ENCODE results near the gene EEA1. TPM values are rescaled to one million over a fixed set of nuclear protein-coding genes. Genes with fewer than 3 reads are reported as not detected.

Gene EEA1
- total RNA-seq, 1 donor from 2014 or later = 11.6 TPM

DNA sequence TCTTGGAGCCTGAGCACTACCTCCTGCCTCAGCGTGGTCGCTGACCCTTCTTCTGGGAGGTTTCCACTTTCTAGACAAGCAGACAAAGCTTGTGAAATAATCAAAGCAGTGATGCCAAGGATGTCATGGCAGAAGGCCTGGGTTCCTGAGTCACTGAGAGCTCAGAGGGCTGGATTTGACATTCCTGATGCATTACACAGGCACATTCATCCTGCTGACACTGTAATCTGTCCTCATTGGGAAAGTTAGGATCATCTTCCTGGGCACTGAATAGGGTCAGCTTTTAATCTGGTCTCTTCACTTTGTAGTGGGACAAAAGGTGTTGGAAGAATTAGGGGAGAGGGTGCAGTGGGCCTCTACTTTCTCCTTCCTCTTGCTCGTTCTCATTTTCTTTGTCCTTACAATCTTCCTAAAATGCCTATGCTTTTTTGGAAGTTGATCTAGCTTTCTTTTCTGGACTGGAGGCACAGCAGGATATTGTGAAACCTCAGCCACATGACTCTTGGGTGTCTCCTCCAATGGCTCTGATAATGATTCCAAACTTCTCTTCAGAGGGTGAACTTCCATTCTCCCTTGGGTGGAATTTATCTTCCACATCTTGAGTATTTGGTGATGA, 29.6 kb downstream of the EEA1 start:
- TF ChIP-seq EZH2 (IDR thresholded peaks at IDR 0.05) (no peak), EZH2phosphoT487 (IDR thresholded peaks at IDR 0.05) (no peak)
- TF ChIP-seq, protein P1, sequence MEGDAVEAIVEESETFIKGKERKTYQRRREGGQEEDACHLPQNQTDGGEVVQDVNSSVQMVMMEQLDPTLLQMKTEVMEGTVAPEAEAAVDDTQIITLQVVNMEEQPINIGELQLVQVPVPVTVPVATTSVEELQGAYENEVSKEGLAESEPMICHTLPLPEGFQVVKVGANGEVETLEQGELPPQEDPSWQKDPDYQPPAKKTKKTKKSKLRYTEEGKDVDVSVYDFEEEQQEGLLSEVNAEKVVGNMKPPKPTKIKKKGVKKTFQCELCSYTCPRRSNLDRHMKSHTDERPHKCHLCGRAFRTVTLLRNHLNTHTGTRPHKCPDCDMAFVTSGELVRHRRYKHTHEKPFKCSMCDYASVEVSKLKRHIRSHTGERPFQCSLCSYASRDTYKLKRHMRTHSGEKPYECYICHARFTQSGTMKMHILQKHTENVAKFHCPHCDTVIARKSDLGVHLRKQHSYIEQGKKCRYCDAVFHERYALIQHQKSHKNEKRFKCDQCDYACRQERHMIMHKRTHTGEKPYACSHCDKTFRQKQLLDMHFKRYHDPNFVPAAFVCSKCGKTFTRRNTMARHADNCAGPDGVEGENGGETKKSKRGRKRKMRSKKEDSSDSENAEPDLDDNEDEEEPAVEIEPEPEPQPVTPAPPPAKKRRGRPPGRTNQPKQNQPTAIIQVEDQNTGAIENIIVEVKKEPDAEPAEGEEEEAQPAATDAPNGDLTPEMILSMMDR (IDR thresholded peaks at IDR 0.05) = no peak
- peaks cover 8% of the 10 kb centered on the region for H3K4me1 ChIP-seq
- Mint-ChIP-seq H3K4me1 (peaks cover 2% of the 10 kb centered on the region), H3K27ac (no peak overlapping the region), H3K36me3 (peaks cover 17% of the 10 kb centered on the region), H3K9me3 (peaks cover 16% of the 10 kb centered on the region), H3K4me3 (no peak overlapping the region), H3K27me3 (ENCODE audit: insufficient read depth, low read depth) (peaks cover 2% of the 10 kb centered on the region)
- H3K4me3 ChIP-seq = no peak overlapping the region
- no peaks in the 10 kb centered on the region for H3K9me3 ChIP-seq (ENCODE audit: low read depth)
- peaks cover 12% of the 10 kb centered on the region for H3K79me2 ChIP-seq (ENCODE audit: low read depth)
- peaks cover 10% of the 10 kb centered on the region for H3F3A ChIP-seq (ENCODE audit: low read depth)
- peak overlapping the region; percentile 20 for H3K27ac ChIP-seq
- no peaks in the 10 kb centered on the region for H4K20me1 ChIP-seq (ENCODE audit: low read depth)
- no peaks in the 10 kb centered on the region for H3K36me3 ChIP-seq
- DNase-seq (ENCODE audit: low spot score) = peak; percentile 34
- H3K27me3 ChIP-seq = no peaks in the 10 kb centered on the region
- H3K4me2 ChIP-seq = peak overlapping the region; percentile 2
- no peak overlapping the region for H3K9ac ChIP-seq
- no peak overlapping the region for H2AFZ ChIP-seq (replicated peaks)

DNA sequence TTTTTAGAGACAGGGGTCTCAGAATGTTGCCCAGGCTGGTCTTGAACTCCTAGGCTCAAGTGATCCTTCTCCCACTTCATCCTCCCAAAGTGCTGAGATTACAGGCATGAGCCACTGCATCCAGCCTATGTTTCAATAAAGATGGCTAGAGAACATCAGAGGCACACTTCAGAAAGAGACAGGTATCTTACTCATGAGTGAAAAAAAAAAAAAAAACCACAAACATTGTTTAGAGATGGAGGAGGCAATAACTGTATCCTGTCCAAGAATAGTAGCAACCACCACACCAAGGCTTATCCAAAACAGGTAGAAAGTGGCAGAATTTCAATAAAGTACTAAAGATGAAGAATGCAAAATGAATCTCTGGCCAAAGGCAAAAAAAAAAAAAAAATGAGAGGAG, 30.3 kb downstream of the EEA1 start:
- no peak for DNase-seq (ENCODE audit: low spot score)
- Histone ChIP-seq H4K20me1 (ENCODE audit: low read depth) (no peaks in the 10 kb centered on the region), H3K79me2 (ENCODE audit: low read depth) (peaks cover 9% of the 10 kb centered on the region), H3K27me3 (no peaks in the 10 kb centered on the region), H3K4me1 (peaks cover 15% of the 10 kb centered on the region), H3K4me2 (no peak overlapping the region), H3K9me3 (ENCODE audit: low read depth) (no peaks in the 10 kb centered on the region), H3K36me3 (no peaks in the 10 kb centered on the region), H3F3A (ENCODE audit: low read depth) (peaks cover 10% of the 10 kb centered on the region), H3K27ac (no peak overlapping the region), H2AFZ (replicated peaks) (no peak overlapping the region), H3K4me3 (no peak overlapping the region), H3K9ac (no peak overlapping the region)
- Mint-ChIP-seq H3K36me3 (peaks cover 16% of the 10 kb centered on the region), H3K27me3 (ENCODE audit: insufficient read depth, low read depth) (peaks cover 2% of the 10 kb centered on the region), H3K27ac (no peak overlapping the region), H3K9me3 (peaks cover 16% of the 10 kb centered on the region), H3K4me1 (peaks cover 2% of the 10 kb centered on the region), H3K4me3 (no peak overlapping the region)
- TF ChIP-seq, protein P1 (IDR thresholded peaks at IDR 0.05) = no peak
- TF ChIP-seq EZH2phosphoT487 (IDR thresholded peaks at IDR 0.05) (no peak), EZH2 (IDR thresholded peaks at IDR 0.05) (no peak)

DNA sequence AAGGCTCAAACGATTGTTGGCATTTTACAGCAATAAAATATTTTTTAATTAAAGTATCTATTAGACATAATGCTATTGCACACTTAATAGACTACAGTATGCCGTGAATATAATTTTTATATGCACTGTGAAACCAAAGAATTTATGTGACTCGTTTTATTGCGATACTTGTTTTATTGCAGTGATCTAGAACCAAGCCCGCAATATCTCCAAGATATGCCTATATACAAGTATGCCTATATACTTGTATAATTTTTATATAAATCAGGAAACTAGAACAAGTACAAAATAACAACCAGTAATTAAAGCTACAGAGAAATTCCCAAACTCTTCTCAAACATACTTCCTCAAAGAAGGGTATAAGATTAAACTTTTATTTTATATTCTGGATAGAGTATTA, 31.3 kb downstream of the EEA1 start:
- peaks cover 2% of the 10 kb centered on the region for H3K4me1 Mint-ChIP-seq
- H3K9me3 Mint-ChIP-seq = peaks cover 12% of the 10 kb centered on the region
- H3K9me3 ChIP-seq (ENCODE audit: low read depth) = no peaks in the 10 kb centered on the region
- no peak overlapping the region for H3K4me3 Mint-ChIP-seq
- H3K36me3 ChIP-seq = no peaks in the 10 kb centered on the region
- no peak for DNase-seq (ENCODE audit: low spot score)
- no peak overlapping the region for H2AFZ ChIP-seq (replicated peaks)
- peaks cover 15% of the 10 kb centered on the region for H3K4me1 ChIP-seq
- no peaks in the 10 kb centered on the region for H3K27me3 ChIP-seq
- peaks cover 10% of the 10 kb centered on the region for H3F3A ChIP-seq (ENCODE audit: low read depth)
- H3K4me3 ChIP-seq = no peak overlapping the region
- TF ChIP-seq, protein P1 (IDR thresholded peaks at IDR 0.05) = no peak
- TF ChIP-seq EZH2 (IDR thresholded peaks at IDR 0.05) = no peak
- TF ChIP-seq EZH2phosphoT487 (IDR thresholded peaks at IDR 0.05) = no peak
- no peak overlapping the region for H3K27ac Mint-ChIP-seq
- peaks cover 2% of the 10 kb centered on the region for H3K27me3 Mint-ChIP-seq (ENCODE audit: insufficient read depth, low read depth)
- no peak overlapping the region for H3K27ac ChIP-seq
- H3K36me3 Mint-ChIP-seq = peaks cover 14% of the 10 kb centered on the region
- no peaks in the 10 kb centered on the region for H4K20me1 ChIP-seq (ENCODE audit: low read depth)
- peaks cover 7% of the 10 kb centered on the region for H3K79me2 ChIP-seq (ENCODE audit: low read depth)
- no peak overlapping the region for H3K9ac ChIP-seq
- no peak overlapping the region for H3K4me2 ChIP-seq

All from neural progenitor cell (in vitro differentiated cells).